Measurements from ENCODE around the gene TRIM56.
"Not testable (repeated sequence)": the region's sequence is repeated elsewhere in the genome, so short reads cannot be mapped to it uniquely, and the experiment has no call there.

TRIM56 gene

DNA sequence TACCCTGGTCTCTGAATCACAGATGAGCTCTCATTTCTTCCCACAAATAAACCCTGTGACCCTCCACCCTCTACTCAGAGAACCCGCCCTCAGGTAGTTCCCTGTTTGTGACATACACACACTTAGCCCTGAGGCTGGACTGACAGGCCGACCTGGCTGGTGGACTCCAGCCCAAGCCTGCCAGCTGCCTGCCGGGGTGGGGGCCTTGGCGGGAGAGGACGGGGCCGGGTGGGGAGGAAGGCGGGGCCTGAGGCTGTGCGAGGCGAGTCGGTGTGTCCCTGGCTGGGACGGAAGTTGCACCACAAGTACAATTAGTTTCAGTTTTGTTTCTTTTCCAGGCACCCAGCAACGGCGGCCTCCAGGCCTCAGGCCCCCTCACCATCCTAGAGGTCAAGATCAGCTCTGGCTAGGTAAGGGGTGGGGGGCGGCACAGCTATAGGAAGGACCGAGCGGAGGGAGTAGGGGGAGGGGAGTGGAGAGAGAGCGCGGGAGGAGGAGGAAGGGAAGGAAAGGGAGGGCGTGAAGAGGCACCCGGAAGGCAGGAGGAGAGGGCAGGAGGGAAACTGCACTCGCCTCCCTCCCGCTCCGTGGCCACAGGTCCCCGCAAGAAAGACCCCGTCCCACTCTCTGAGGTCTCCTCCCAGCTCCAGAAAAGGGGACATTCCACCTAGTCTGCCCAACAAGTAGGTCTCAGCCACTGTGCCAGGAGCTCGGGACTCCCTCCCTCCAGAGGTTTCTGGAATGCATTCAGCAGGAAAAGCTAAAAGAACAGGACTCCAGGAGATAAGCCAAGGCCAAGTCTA lies at the start of gene TRIM56:
Gene TRIM56 (plus strand): TSS at position 320 of the 803 bp plus-strand sequence. CDS start 1,832 bp downstream, outside the sequence.
- in situ Hi-C loops (cut with MboI; ENCODE audit: low sequenced_read_pairs), result no loop called here

GRCh38 chr7:101035941-101036340 lies 49.3 kb upstream of the TRIM56 start:
- in situ Hi-C loops (cut with MboI; ENCODE audit: low sequenced_read_pairs), result no loop called here

GRCh38 chr7:101041283-101041682 lies 44.0 kb upstream of the TRIM56 start:
- in situ Hi-C loops (cut with MboI; ENCODE audit: low sequenced_read_pairs), result not testable (repeated sequence)

DNA sequence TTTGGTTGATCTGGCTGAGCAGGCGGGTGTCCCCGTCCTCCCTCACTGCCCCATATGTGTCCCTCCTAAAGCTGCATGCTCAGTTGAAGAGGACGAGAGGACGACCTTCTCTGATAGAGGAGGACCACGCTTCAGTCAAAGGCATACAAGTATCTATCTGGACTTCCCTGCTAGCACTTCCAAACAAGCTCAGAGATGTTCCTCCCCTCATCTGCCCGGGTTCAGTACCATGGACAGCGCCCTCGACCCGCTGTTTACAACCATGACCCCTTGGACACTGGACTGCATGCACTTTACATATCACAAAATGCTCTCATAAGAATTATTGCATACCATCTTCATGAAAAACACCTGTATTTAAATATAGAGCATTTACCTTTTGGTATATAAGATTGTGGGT lies 26.9 kb upstream of the TRIM56 start:
- in situ Hi-C loops (cut with MboI; ENCODE audit: low sequenced_read_pairs), result loop anchor here (5.0 kb wide), 1 partner anchor 156 kb away; no protein-coding TSS in a partner anchor

- in situ Hi-C loops (cut with MboI; ENCODE audit: low sequenced_read_pairs), result loop anchor here (5.0 kb wide), 1 partner anchor 157 kb away; no protein-coding TSS in a partner anchor
Observed at GRCh38 chr7:101059620-101059942, 25.7 kb upstream of the TRIM56 start.

DNA sequence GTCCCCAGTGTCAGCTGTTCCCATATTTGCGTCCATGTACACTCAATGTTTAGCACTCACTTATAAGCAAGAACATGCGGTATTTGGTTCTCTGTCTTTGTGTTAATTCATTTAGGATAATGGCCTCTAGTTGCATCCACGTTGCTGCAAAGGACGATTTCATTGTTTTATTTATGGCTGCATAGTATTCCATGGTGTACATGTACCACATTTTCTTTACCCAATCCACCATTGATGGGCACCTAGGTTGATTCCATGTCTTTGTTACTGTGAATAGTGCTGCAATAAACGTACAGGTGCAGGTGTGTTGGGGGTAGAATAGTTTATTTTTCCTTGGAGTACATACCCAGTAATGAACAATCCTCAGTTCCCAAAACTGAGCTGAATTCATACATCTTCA lies 24.3 kb upstream of the TRIM56 start:
- in situ Hi-C loops (cut with MboI; ENCODE audit: low sequenced_read_pairs), result no loop called here

- in situ Hi-C loops (cut with MboI; ENCODE audit: low sequenced_read_pairs), result not testable (repeated sequence)
Observed at GRCh38 chr7:101064176-101064550, 21.1 kb upstream of the TRIM56 start.

GRCh38 chr7:101065162-101065561 lies 20.1 kb upstream of the TRIM56 start:
- in situ Hi-C loops (cut with MboI; ENCODE audit: low sequenced_read_pairs), result not testable (repeated sequence)

GRCh38 chr7:101066141-101066832 lies 19.0 kb upstream of the TRIM56 start:
- in situ Hi-C loops (cut with MboI; ENCODE audit: low sequenced_read_pairs), result no loop called here

GRCh38 chr7:101066833-101067177 lies 18.5 kb upstream of the TRIM56 start:
- in situ Hi-C loops (cut with MboI; ENCODE audit: low sequenced_read_pairs), result no loop called here

GRCh38 chr7:101068401-101068800 lies 16.9 kb upstream of the TRIM56 start:
- in situ Hi-C loops (cut with MboI; ENCODE audit: low sequenced_read_pairs), result no loop called here

- in situ Hi-C loops (cut with MboI; ENCODE audit: low sequenced_read_pairs), result not testable (repeated sequence)
Observed at GRCh38 chr7:101071362-101072104, 13.7 kb upstream of the TRIM56 start.

GRCh38 chr7:101075646-101076045 lies 9.6 kb upstream of the TRIM56 start:
- in situ Hi-C loops (cut with MboI; ENCODE audit: low sequenced_read_pairs), result no loop called here

- in situ Hi-C loops (cut with MboI; ENCODE audit: low sequenced_read_pairs), result not testable (repeated sequence)
Observed at GRCh38 chr7:101076183-101076582, 9.1 kb upstream of the TRIM56 start.

DNA sequence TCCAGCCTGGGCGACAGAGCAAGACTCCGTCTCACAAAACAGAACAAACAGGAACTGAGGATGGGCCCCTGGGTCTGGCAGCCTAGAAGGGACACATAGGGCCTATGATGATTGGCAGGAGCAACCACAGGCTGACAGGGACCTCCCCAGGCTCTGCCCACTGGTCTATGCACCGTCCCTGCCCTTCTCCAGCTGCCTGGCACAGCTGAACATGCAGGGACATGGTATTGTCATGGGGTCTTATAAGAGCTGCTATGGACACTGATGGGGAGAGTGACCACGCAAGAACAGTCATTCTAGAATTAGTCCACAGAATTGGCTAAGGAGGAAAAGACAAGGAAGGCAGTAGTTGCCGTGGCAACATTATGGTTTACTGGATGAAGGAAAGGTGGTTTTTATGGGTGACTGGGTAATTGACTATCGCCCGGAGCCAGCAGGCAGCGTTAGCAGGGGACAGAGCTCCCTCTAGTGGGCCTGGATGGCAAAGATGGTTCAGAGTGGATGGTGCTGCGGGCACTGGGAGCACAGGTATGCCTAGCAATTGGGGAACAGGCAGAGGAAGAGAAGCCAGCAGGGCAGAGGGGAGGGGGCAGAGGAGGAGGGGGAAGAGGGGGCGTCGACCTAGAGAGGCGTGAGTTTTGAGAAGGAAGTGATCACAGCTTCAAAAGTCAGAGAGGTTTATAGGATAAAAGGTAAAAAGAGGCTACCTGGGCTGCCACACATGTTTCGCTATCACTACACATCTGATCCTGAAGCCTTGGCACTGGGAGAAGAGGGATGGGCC lies 7.8 kb upstream of the TRIM56 start:
- in situ Hi-C loops (cut with MboI; ENCODE audit: low sequenced_read_pairs), result no loop called here

- in situ Hi-C loops (cut with MboI; ENCODE audit: low sequenced_read_pairs), result no loop called here
Observed at GRCh38 chr7:101081432-101081831, 3.8 kb upstream of the TRIM56 start.

DNA sequence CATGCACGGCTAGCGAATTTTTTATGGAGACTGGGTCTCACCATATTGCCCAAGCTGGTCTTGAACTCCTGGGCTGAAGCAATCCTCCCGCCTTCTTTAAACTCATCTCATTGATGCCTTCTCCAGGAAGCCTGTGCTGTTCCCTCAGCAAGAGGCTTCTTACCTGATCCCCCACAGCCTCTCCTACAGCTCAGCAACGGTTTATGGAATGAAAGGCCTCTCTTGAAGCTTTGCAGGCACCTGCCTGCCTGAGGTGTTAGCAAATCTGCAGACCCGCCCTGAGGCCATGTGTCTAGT lies 468 bp upstream of the TRIM56 start:
- in situ Hi-C loops (cut with MboI; ENCODE audit: low sequenced_read_pairs), result no loop called here

GRCh38 chr7:101087334-101088068 lies 2.2 kb downstream of the TRIM56 start:
- in situ Hi-C loops (cut with MboI; ENCODE audit: low sequenced_read_pairs), result no loop called here

- in situ Hi-C loops (cut with MboI; ENCODE audit: low sequenced_read_pairs), result no loop called here
Observed at GRCh38 chr7:101088069-101088425, 2.8 kb downstream of the TRIM56 start.

DNA sequence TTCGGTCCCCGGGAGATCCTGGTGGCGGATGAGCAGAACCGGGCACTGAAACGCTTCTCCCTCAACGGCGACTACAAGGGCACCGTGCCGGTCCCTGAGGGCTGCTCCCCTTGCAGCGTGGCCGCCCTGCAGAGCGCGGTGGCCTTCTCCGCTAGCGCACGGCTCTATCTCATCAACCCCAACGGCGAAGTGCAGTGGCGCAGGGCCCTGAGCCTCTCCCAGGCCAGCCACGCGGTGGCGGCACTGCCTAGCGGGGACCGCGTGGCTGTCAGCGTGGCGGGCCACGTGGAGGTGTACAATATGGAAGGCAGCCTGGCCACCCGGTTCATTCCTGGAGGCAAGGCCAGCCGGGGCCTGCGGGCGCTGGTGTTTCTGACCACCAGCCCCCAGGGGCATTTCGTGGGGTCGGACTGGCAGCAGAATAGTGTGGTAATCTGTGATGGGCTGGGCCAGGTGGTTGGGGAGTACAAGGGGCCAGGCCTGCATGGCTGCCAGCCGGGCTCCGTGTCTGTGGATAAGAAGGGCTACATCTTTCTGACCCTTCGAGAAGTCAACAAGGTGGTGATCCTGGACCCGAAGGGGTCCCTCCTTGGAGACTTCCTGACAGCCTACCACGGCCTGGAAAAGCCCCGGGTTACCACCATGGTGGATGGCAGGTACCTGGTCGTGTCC lies 3.7 kb downstream of the TRIM56 start:
- in situ Hi-C loops (cut with MboI; ENCODE audit: low sequenced_read_pairs), result no loop called here

All from HL-60/S4 treated with retinoic acid at 250 ng/mL for 4 days and 3 days (cell line).